HG03439 (cell line): ENCODE data around the gene PBRM1.

Experiments used
- ATAC-seq: cut with Tn5 transposase; IDR thresholded peaks from one replicate; pipeline ENCODE4 v1.9.1; 2021; ENCODE audit warnings: mild to moderate bottlenecking, moderate library complexity; ENCODE audit not compliant: unreplicated experiment

PBRM1 gene

GRCh38 chr3:52512727-52513126 is 173.0 kb downstream of the PBRM1 start:
- ATAC-seq = no peak

GRCh38 chr3:52512105-52512504 is 173.6 kb downstream of the PBRM1 start:
- no peak for ATAC-seq

- no peak for ATAC-seq
Observed at GRCh38 chr3:52511509-52511908, 174.2 kb downstream of the PBRM1 start.

GRCh38 chr3:52509753-52510328 is 175.9 kb downstream of the PBRM1 start:
- no peak for ATAC-seq

GRCh38 chr3:52507359-52507758 is 178.4 kb downstream of the PBRM1 start:
- ATAC-seq = no peak

- no peak for ATAC-seq
Observed at GRCh38 chr3:52506266-52506966, 179.3 kb downstream of the PBRM1 start.

GRCh38 chr3:52504977-52505376 is 180.7 kb downstream of the PBRM1 start:
- no peak for ATAC-seq

- ATAC-seq = no peak
Observed at GRCh38 chr3:52503788-52504424, 181.8 kb downstream of the PBRM1 start.

GRCh38 chr3:52502808-52503350 is 182.8 kb downstream of the PBRM1 start:
- ATAC-seq = no peak

- ATAC-seq = no peak
Observed at GRCh38 chr3:52502001-52502400, 183.7 kb downstream of the PBRM1 start.

- ATAC-seq = no peak
Observed at GRCh38 chr3:52501046-52501445, 184.7 kb downstream of the PBRM1 start.

GRCh38 chr3:52498137-52499054 is 187.3 kb downstream of the PBRM1 start:
- no peak for ATAC-seq

- ATAC-seq = no peak
Observed at GRCh38 chr3:52495777-52496602, 189.7 kb downstream of the PBRM1 start.
